Right lobe of liver (tissue), 6 donors: ENCODE measurements around the gene NLGN1. TPM values are rescaled to one million over a fixed set of nuclear protein-coding genes. Genes with fewer than 3 reads are reported as not detected.

ENCODE experiments used
- ATAC-seq, 4 donors: fragments of 200-7000 bp; cut with Tn5 transposase; one replicate each; pipeline ENCODE4 v1.9.1; 2020; ENCODE audit warnings: mild to moderate bottlenecking in 4 of 4, moderate library complexity in 4 of 4
- DNase-seq, 3 donors: peaks; one replicate each; pipeline ENCODE4 v3.0.0-alpha.2; 2020
- H3K27ac ChIP-seq, 3 donors: fragments of 200-600 bp; one replicate each; pipeline ENCODE4 v1.8.0; 2022
- H3K27me3 ChIP-seq, 2 donors: fragments of 200-600 bp; one replicate each; pipeline ENCODE4 v1.8.0; 2022
- H3K36me3 ChIP-seq, 4 donors: fragments of 200-600 bp; sonication (generic) in 1 of 4; one replicate each; pipeline versions ENCODE4 v1.5.1 to v1.8.0; 2017 to 2022; ENCODE audit warnings: control low read depth in 1 of 4
- H3K4me1 ChIP-seq, 4 donors: fragments of 200-600 bp; sonication (generic) in 1 of 4; one replicate each; pipeline versions ENCODE4 v1.5.1 to v1.8.0; 2017 to 2022; ENCODE audit warnings: control low read depth in 1 of 4
- H3K4me3 ChIP-seq, 3 donors: fragments of 200-600 bp; one replicate each; pipeline ENCODE4 v1.8.0; 2022
- H3K9me3 ChIP-seq, 4 donors: fragments of 200-600 bp; sonication (generic) in 1 of 4; one replicate each; pipeline versions ENCODE4 v1.5.1 to v1.8.0; 2017 to 2022; ENCODE audit warnings: control low read depth in 1 of 4
- CTCF ChIP-seq, 4 donors: fragments of 200-600 bp in 3 of 4; fragments of 450-650 bp in 1 of 4; IDR thresholded peaks; one replicate each; pipeline versions ENCODE4 v1.5.1 to v1.8.0; 2016 to 2022; ENCODE audit warnings: antibody characterized with exemption in 4 of 4, mild to moderate bottlenecking in 2 of 4
- POLR2A ChIP-seq: fragments of 450-650 bp; IDR thresholded peaks from one replicate; pipeline ENCODE4 v1.6.1; 2017; ENCODE audit warnings: antibody characterized with exemption, mild to moderate bottlenecking
- WGBS: methylation state at CpG from one replicate; pipeline ENCODE4 v1.1.6; 2018; ENCODE audit warnings: low coverage, low lambda C conversion rate; ENCODE audit not compliant: insufficient coverage; ENCODE audit errors: missing lambda C conversion rate; 5-methylcytosine and 5-hydroxymethylcytosine counted together
- intact Hi-C, 2 donors: fragments of 100-400 bp; cut with DNase I; formaldehyde crosslinking; loops; one replicate each; pipeline versions ENCODE4 v1.11.2 to v1.14.1; 2022
- total RNA-seq, 6 experiments: library from RNA; depleted of rRNA in 2 of 6; stranded (reverse); fragments of >200 nt in 2 of 6; fragmentation: NEBNext Ultra II Directional in 3 of 6; extraction: Animal tissue kit (Norgen Biotek cat#: 25700) in 3 of 6; gene quantifications; one replicate each; pipeline versions ENCODE4 v1.1.0 to v1.2.4, GENCODE V29; 2016 to 2023
- donor health status: DM: no; HTN: yes; CAD: no.
- donor health status: DM: no; HTN: no; CAD: no.
- donor health status: DM: no; HTN: no; CAD: no.
- donor health status: DM: no; HTN: yes; CAD: no.
- donor health status: DM: no; HTN: yes; CAD: no.

Gene NLGN1
- total RNA-seq, 6 experiments from 2014 or later: 0.02 to 0.12 TPM; not detected in 4

- no peaks in the 10 kb centered on the region for H3K9me3 ChIP-seq
- 37% methylated on average over 7 of the region's 7 CpGs for whole genome bisulfite sequencing
- no peak for TF ChIP-seq CTCF (IDR thresholded peaks at IDR 0.05)
- TF ChIP-seq POLR2A: no peak
- no peaks in the 10 kb centered on the region for H3K27me3 ChIP-seq
- no peak overlapping the region for H3K4me3 ChIP-seq
- no peaks in the 10 kb centered on the region for H3K4me1 ChIP-seq
- H3K36me3 ChIP-seq: no peaks in the 10 kb centered on the region
- DNase-seq: no peak
- intact Hi-C loops: no loop called here
- ATAC-seq: no peak
- no peak overlapping the region for H3K27ac ChIP-seq
Measured at GRCh38 chr3:173690542-173691180, 293.1 kb downstream of the NLGN1 start.

- WGBS: 46% methylated on average over 1 of the region's 1 CpG
- no peak overlapping the region for H3K4me3 ChIP-seq
- H3K27me3 ChIP-seq: no peaks in the 10 kb centered on the region
- no peak for TF ChIP-seq POLR2A
- no peak for TF ChIP-seq CTCF (IDR thresholded peaks at IDR 0.05)
- no peaks in the 10 kb centered on the region for H3K4me1 ChIP-seq
- H3K9me3 ChIP-seq: no peaks in the 10 kb centered on the region
- H3K27ac ChIP-seq: no peak overlapping the region
- no peaks in the 10 kb centered on the region for H3K36me3 ChIP-seq
- no peak for DNase-seq
- ATAC-seq: no peak
- intact Hi-C loops: no loop called here
Measured at GRCh38 chr3:173699353-173699752, 301.8 kb downstream of the NLGN1 start.

- intact Hi-C loops: no loop called here
- no peak for TF ChIP-seq POLR2A
- TF ChIP-seq CTCF (IDR thresholded peaks at IDR 0.05): no peak
Measured at GRCh38 chr3:173700336-173700735, 302.8 kb downstream of the NLGN1 start.

GRCh38 chr3:173702561-173702960 lies 305.0 kb downstream of the NLGN1 start:
- H3K27ac ChIP-seq: no peak overlapping the region
- intact Hi-C loops: no loop called here
- no peak overlapping the region for H3K4me3 ChIP-seq
- no peak for DNase-seq
- no peaks in the 10 kb centered on the region for H3K9me3 ChIP-seq
- H3K4me1 ChIP-seq: no peaks in the 10 kb centered on the region
- ATAC-seq: no peak
- H3K27me3 ChIP-seq: no peaks in the 10 kb centered on the region
- 61% methylated on average over 3 of the region's 3 CpGs for WGBS
- no peak for TF ChIP-seq CTCF (IDR thresholded peaks at IDR 0.05)
- no peak for TF ChIP-seq POLR2A
- H3K36me3 ChIP-seq: no peaks in the 10 kb centered on the region

More at GRCh38 chr3:173700336-173700735, 302.8 kb downstream of the NLGN1 start:
- Histone ChIP-seq H3K36me3 (no peaks in the 10 kb centered on the region), H3K27ac (no peak overlapping the region), H3K9me3 (no peaks in the 10 kb centered on the region), H3K4me3 (no peak overlapping the region), H3K27me3 (no peaks in the 10 kb centered on the region), H3K4me1 (no peaks in the 10 kb centered on the region)
- 50% methylated on average over 1 of the region's 1 CpG for WGBS
- no peak for DNase-seq
- ATAC-seq: no peak
